Mucosa of rectum (tissue), 2 donors: ENCODE results near the gene ATP10B.

Experiments used
- H3K27ac ChIP-seq, 2 donors: one replicate each; pipeline ENCODE4 v1.7.0; 2013; ENCODE audit warnings: inconsistent platforms in 2 of 2, low read depth in 2 of 2, low read length in 2 of 2
- H3K27me3 ChIP-seq, 2 donors: one replicate each; pipeline ENCODE4 v1.7.0; 2013; ENCODE audit warnings: low read length in 2 of 2; ENCODE audit not compliant: control insufficient read depth in 2 of 2, insufficient read depth in 2 of 2
- H3K36me3 ChIP-seq, 2 donors: one replicate each; pipeline ENCODE4 v1.7.0; 2013; ENCODE audit warnings: low read length in 2 of 2; ENCODE audit not compliant: control insufficient read depth in 2 of 2, insufficient read depth in 2 of 2
- H3K4me1 ChIP-seq, 2 donors: one replicate each; pipeline ENCODE4 v1.7.0; 2013; ENCODE audit warnings: low read length in 2 of 2, mild to moderate bottlenecking in 1 of 2; ENCODE audit not compliant: control insufficient read depth in 2 of 2, insufficient read depth in 2 of 2
- H3K4me3 ChIP-seq, 2 donors: one replicate each; pipeline ENCODE4 v1.7.0; 2013; ENCODE audit warnings: low read length in 2 of 2
- H3K9ac ChIP-seq, 2 donors: one replicate each; pipeline ENCODE4 v1.7.0; 2013; ENCODE audit warnings: low read length in 2 of 2, low read depth in 1 of 2, mild to moderate bottlenecking in 1 of 2
- H3K9me3 ChIP-seq, 2 donors: one replicate each; pipeline ENCODE4 v1.7.0; 2013; ENCODE audit warnings: low read length in 2 of 2; ENCODE audit not compliant: control insufficient read depth in 2 of 2
- donor health status: healthy.
- donor health status: Normal muscosa, but diverticular disease.

The ATP10B gene

GRCh38 chr5:160699301-160699700, 152.7 kb downstream of the ATP10B start:
- Histone ChIP-seq H3K9ac (peak overlapping the region; percentile 40 to 48), H3K36me3 (no peaks in the 10 kb centered on the region), H3K4me1 (peaks cover 11 to 42% of the 10 kb centered on the region in 2 donors), H3K27me3 (no peaks in the 10 kb centered on the region), H3K27ac (peak overlapping the region; percentile 73 to 83), H3K4me3 (no peak overlapping the region), H3K9me3 (peaks cover 0 to 4% of the 10 kb centered on the region in 2 donors)

GRCh38 chr5:160697281-160697680, 154.7 kb downstream of the ATP10B start:
- Histone ChIP-seq H3K9me3 (no peaks in the 10 kb centered on the region), H3K9ac (no peak overlapping the region), H3K4me1 (peaks cover 22 to 57% of the 10 kb centered on the region in 2 donors), H3K27me3 (no peaks in the 10 kb centered on the region), H3K4me3 (no peak overlapping the region), H3K27ac (no peak overlapping the region), H3K36me3 (no peaks in the 10 kb centered on the region)

GRCh38 chr5:160694896-160695295, 157.1 kb downstream of the ATP10B start:
- peak overlapping the region; percentile 91 to 94 for H3K27ac ChIP-seq
- H3K4me3 ChIP-seq: peak overlapping the region in 1 of 2 donors; percentile 39
- H3K4me1 ChIP-seq: peaks cover 28 to 59% of the 10 kb centered on the region in 2 donors
- H3K36me3 ChIP-seq: no peaks in the 10 kb centered on the region
- peak overlapping the region; percentile 47 to 64 for H3K9ac ChIP-seq
- H3K27me3 ChIP-seq: no peaks in the 10 kb centered on the region
- H3K9me3 ChIP-seq: no peaks in the 10 kb centered on the region

GRCh38 chr5:160693831-160694465, 158.1 kb downstream of the ATP10B start:
- Histone ChIP-seq H3K4me1 (peaks cover 22 to 52% of the 10 kb centered on the region in 2 donors), H3K36me3 (no peaks in the 10 kb centered on the region), H3K27ac (peak overlapping the region; percentile 91 to 94), H3K27me3 (no peaks in the 10 kb centered on the region), H3K9me3 (no peaks in the 10 kb centered on the region), H3K4me3 (peak overlapping the region; percentile 6 to 14), H3K9ac (peak overlapping the region; percentile 63 to 64)

GRCh38 chr5:160692271-160692670, 159.7 kb downstream of the ATP10B start:
- Histone ChIP-seq H3K4me3 (no peak overlapping the region), H3K36me3 (no peaks in the 10 kb centered on the region), H3K27me3 (no peaks in the 10 kb centered on the region), H3K9me3 (no peaks in the 10 kb centered on the region), H3K9ac (peak overlapping the region; percentile 31 to 32), H3K27ac (peak overlapping the region; percentile 82 to 94), H3K4me1 (peaks cover 20 to 46% of the 10 kb centered on the region in 2 donors)

GRCh38 chr5:160685695-160686094, 166.3 kb downstream of the ATP10B start:
- peak overlapping the region; percentile 47 to 93 for H3K4me3 ChIP-seq
- H3K4me1 ChIP-seq: peaks cover 2 to 18% of the 10 kb centered on the region in 2 donors
- peaks cover 0 to 5% of the 10 kb centered on the region in 2 donors for H3K36me3 ChIP-seq
- no peaks in the 10 kb centered on the region for H3K27me3 ChIP-seq
- H3K9me3 ChIP-seq: no peaks in the 10 kb centered on the region
- peak overlapping the region; percentile 84 to 87 for H3K27ac ChIP-seq
- peak overlapping the region in 1 of 2 donors; percentile 26 for H3K9ac ChIP-seq

GRCh38 chr5:160685219-160685618, 166.8 kb downstream of the ATP10B start:
- Histone ChIP-seq H3K9me3 (no peaks in the 10 kb centered on the region), H3K9ac (peak overlapping the region; percentile 76 to 95), H3K36me3 (peaks cover 0 to 5% of the 10 kb centered on the region in 2 donors), H3K4me3 (peak overlapping the region; percentile 92 to 93), H3K27me3 (no peaks in the 10 kb centered on the region), H3K4me1 (peaks cover 2 to 18% of the 10 kb centered on the region in 2 donors), H3K27ac (peak overlapping the region; percentile 84 to 87)

- Histone ChIP-seq H3K9me3 (no peaks in the 10 kb centered on the region), H3K4me3 (peak overlapping the region in 1 of 2 donors; percentile 23), H3K36me3 (peaks cover 10 to 11% of the 10 kb centered on the region in 2 donors), H3K27ac (no peak overlapping the region), H3K9ac (no peak overlapping the region), H3K27me3 (no peaks in the 10 kb centered on the region), H3K4me1 (peaks cover 0 to 9% of the 10 kb centered on the region in 2 donors)
Measured at GRCh38 chr5:160679567-160680309, 172.3 kb downstream of the ATP10B start.

- peaks cover 16 to 17% of the 10 kb centered on the region in 2 donors for H3K36me3 ChIP-seq
- H3K27me3 ChIP-seq: no peaks in the 10 kb centered on the region
- H3K4me3 ChIP-seq: no peak overlapping the region
- H3K9ac ChIP-seq: no peak overlapping the region
- no peaks in the 10 kb centered on the region for H3K9me3 ChIP-seq
- H3K27ac ChIP-seq: no peak overlapping the region
- H3K4me1 ChIP-seq: peaks cover 0 to 4% of the 10 kb centered on the region in 2 donors
Measured at GRCh38 chr5:160675988-160676387, 176.0 kb downstream of the ATP10B start.

- H3K27me3 ChIP-seq: no peaks in the 10 kb centered on the region
- no peak overlapping the region for H3K9ac ChIP-seq
- peaks cover 0 to 4% of the 10 kb centered on the region in 2 donors for H3K4me1 ChIP-seq
- H3K9me3 ChIP-seq: no peaks in the 10 kb centered on the region
- no peak overlapping the region for H3K4me3 ChIP-seq
- peaks cover 19 to 25% of the 10 kb centered on the region in 2 donors for H3K36me3 ChIP-seq
- H3K27ac ChIP-seq: no peak overlapping the region
Measured at GRCh38 chr5:160674901-160675300, 177.1 kb downstream of the ATP10B start.
